SK-MEL-5 (cell line): ENCODE measurements around the gene USP16. TPM values are rescaled to one million over a fixed set of nuclear protein-coding genes. Genes with fewer than 3 reads are reported as not detected.

ENCODE experiments used
- DNase-seq: peaks from one replicate; pipeline ENCODE4 v3.0.0-alpha.2; 2016; ENCODE audit warnings: low read depth, low spot score
- in situ Hi-C: cut with HindIII; loops from 2 replicates; pipeline ENCODE4 v1.10.0; 2016; ENCODE audit warnings: low sequenced_read_pairs, high pct_unique_total_duplicates, low pct_unique_long_range_greater_than_20kb
- total RNA-seq: library from RNA; depleted of rRNA; stranded (reverse); fragments of >200 nt; shearing (Covaris generic); gene quantifications from 2 replicates; pipeline ENCODE4 v1.2.3, GENCODE V29; 2014

USP16 gene
- total RNA-seq, 1 experiment from 2014 or later: 41.8 TPM

GRCh38 chr21:29022166-29022565 lies 2.3 kb upstream of the USP16 start:
- in situ Hi-C loops: no loop called here
- no peak for DNase-seq

- no peak for DNase-seq
- in situ Hi-C loops: no loop called here
Observed at GRCh38 chr21:29025328-29025713, 853 bp downstream of the USP16 start.

- in situ Hi-C loops: no loop called here
- DNase-seq: no peak
Observed at GRCh38 chr21:29029524-29029923, 5.1 kb downstream of the USP16 start.

- in situ Hi-C loops: no loop called here
- no peak for DNase-seq
Observed at GRCh38 chr21:29030909-29031308, 6.4 kb downstream of the USP16 start.

GRCh38 chr21:29033301-29033700 lies 8.8 kb downstream of the USP16 start:
- DNase-seq: no peak
- in situ Hi-C loops: no loop called here

- in situ Hi-C loops: no loop called here
- DNase-seq: no peak
Observed at GRCh38 chr21:29033871-29034270, 9.4 kb downstream of the USP16 start.

GRCh38 chr21:29034678-29035077 lies 10.2 kb downstream of the USP16 start:
- no peak for DNase-seq
- in situ Hi-C loops: no loop called here

- in situ Hi-C loops: no loop called here
Observed at GRCh38 chr21:29052224-29052623, 27.8 kb downstream of the USP16 start.

GRCh38 chr21:29053011-29053553 lies 28.6 kb downstream of the USP16 start:
- DNase-seq: no peak
- in situ Hi-C loops: no loop called here

More at GRCh38 chr21:29052224-29052623, 27.8 kb downstream of the USP16 start:
- DNase-seq: no peak

GRCh38 chr21:29053656-29054055 lies 29.2 kb downstream of the USP16 start:
- DNase-seq: no peak
- in situ Hi-C loops: no loop called here

GRCh38 chr21:29055080-29055479 lies 30.6 kb downstream of the USP16 start:
- in situ Hi-C loops: no loop called here
- no peak for DNase-seq

- no peak for DNase-seq
- in situ Hi-C loops: no loop called here
Observed at GRCh38 chr21:29056005-29056404, 31.5 kb downstream of the USP16 start.

- in situ Hi-C loops: no loop called here
- no peak for DNase-seq
Observed at GRCh38 chr21:29056538-29057050, 32.1 kb downstream of the USP16 start.

- in situ Hi-C loops: no loop called here
- no peak for DNase-seq
Observed at GRCh38 chr21:29064850-29065481, 40.5 kb downstream of the USP16 start.

GRCh38 chr21:29072873-29073221 lies 48.4 kb downstream of the USP16 start:
- DNase-seq: peak; percentile 9
- in situ Hi-C loops: no loop called here

- in situ Hi-C loops: no loop called here
- peak; percentile 99 for DNase-seq
Observed at GRCh38 chr21:29073222-29074006, 48.9 kb downstream of the USP16 start, which contains the start of gene CCT8. Gene CCT8, minus strand, starts transcription at chr21:29073648. Its CDS starts 58 bp downstream, at chr21:29073590.

- DNase-seq: no peak
- in situ Hi-C loops: no loop called here
Observed at GRCh38 chr21:29074007-29074376, 49.5 kb downstream of the USP16 start.

GRCh38 chr21:29074783-29075182 lies 50.3 kb downstream of the USP16 start:
- DNase-seq: no peak
- in situ Hi-C loops: no loop called here
